22Rv1 (cell line): Measurements from ENCODE around the gene LONP1.
"Not testable (repeated sequence)": the region's sequence is repeated elsewhere in the genome, so short reads cannot be mapped to it uniquely, and the experiment has no call there.

Experiments
- CTCF ChIP-seq: fragments of 450-650 bp; IDR thresholded peaks from 2 replicates; pipeline ENCODE4 v1.5.1; 2017; ENCODE audit warnings: mild to moderate bottlenecking
- ZFX ChIP-seq: fragments of 450-650 bp; IDR thresholded peaks from 2 replicates; pipeline ENCODE4 v1.6.1; 2017; ENCODE audit warnings: antibody characterized with exemption, borderline replicate concordance

GRCh38 chr19:5733172-5733571 is 13.2 kb upstream of the LONP1 start:
- not testable (repeated sequence) for TF ChIP-seq CTCF, ZFX
